NCI-H1694 (cell line): ENCODE measurements around the gene RBKS.
"Not testable (repeated sequence)": the region's sequence is repeated elsewhere in the genome, so short reads cannot be mapped to it uniquely, and the experiment has no call there.

ENCODE experiments used
- DNase-seq: peaks from one replicate; lab custom pipeline; 2025; lab: John Stamatoyannopoulos, UW

The RBKS gene

DNA sequence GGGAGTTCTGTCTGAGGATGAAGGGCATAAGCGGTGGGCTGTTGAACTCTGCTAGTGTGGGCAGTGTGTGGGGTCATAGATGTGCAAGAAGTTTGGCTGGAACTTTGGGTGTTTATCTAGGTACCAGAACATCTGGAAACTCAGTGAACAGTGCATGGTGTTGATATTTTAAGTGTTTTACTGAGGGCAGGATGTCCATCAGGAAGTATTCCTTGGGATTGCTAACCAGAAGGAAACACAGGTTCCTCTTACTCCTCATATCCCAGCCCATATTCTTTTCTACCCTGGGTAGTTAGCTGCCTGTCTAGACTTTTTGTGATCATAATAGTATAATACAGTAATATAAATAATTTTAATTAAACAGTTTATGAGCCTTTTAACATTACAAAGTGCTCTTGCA lies 15.9 kb upstream of the RBKS start:
- no peak for DNase-seq

- DNase-seq = no peak
These were observed 14.1 kb upstream of the RBKS start for GRCh38 chr2:27904405-27904665.

DNA sequence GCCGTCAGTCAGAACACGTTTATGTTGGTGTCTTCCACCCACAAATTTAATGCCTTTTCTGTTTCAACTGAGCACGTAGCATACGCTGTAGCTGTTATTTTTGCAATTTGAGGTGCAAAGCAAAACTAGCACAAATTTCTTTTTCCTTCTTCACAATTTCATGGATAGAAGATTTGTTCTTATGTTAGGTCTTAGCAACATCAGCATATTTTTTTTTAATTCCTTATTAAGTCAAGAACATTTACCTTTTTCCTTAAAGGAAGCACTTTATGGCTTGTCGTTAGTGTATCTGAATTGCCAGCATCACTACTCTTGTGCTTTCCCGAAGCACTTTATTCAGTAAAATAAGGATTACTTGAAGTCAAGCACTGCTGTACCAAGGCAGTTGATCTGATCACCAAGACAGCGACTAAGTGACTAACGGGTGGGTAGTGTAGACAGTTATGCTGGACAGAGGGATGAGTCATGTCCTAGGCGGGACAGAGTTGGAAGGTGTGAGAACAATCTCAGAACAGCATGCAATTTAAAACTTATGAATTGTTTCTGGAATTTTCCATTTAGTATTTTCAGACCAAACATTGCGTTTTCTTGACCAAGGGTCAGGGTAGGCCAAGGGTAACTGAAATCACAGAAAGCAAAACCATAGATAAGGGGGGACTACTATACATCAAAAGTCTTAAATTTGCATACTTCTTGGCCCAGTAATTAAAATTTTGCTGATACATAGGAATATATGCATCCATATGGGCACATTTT lies 13.6 kb upstream of the RBKS start:
- DNase-seq = no peak

DNA sequence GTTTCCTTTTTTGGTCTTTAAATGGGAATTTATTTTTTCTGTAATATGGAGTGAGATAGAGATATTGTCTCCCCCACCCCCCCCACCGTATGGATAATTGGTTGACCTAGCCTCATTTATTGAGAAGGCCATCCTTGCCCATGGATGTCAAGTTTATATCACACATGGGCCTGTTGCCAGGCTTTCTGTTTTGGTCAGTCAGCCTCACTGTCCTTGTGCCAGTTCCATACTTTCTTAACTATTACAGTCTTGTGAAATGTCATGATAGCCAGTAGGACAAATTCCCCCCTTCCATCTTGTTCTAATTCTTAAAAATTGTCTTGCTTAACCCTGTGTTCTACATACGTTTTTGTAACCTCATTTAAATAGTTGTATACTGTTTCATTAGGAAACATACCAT lies 12.8 kb upstream of the RBKS start:
- no peak for DNase-seq

- no peak for DNase-seq
These were observed 11.9 kb upstream of the RBKS start for GRCh38 chr2:27902098-27902497.

DNA sequence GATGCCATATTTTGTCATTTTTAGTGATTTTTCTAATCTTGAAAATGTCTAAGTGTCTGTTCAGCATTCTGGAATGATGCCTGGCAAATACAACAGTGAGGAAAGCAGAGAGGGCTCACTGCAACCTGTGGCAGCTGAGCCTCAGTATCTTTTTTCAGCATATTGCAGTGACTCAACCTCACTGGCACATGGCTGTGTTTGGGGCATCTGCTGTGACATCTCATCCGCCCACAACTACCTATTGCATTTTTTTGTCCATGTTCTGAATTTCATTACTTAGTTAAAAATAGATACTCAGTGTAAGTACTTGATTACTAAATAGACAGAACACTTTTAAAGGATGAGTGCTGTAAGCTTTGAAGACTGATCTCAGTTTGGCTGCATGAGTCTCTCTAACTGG lies 11.0 kb upstream of the RBKS start:
- no peak for DNase-seq

DNA sequence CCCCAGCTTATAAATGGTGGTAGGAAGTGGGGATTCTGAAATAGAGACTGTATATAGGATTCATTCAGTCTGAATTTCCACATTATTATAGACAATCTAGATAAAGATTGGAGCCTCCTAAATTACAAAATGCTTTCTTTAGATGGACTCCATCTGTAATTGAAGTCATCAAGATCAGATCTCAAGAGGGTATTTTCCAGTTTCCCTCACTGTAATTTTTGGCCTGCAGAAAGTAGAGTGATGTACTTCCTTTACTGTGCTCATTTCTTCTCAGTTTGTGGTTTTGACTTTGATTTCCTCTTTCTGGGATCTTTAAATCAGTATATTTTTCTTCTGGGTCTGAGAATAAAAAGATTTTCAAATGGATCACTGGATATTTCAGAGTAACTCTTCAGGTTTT lies 7.5 kb upstream of the RBKS start:
- DNase-seq = no peak

DNA sequence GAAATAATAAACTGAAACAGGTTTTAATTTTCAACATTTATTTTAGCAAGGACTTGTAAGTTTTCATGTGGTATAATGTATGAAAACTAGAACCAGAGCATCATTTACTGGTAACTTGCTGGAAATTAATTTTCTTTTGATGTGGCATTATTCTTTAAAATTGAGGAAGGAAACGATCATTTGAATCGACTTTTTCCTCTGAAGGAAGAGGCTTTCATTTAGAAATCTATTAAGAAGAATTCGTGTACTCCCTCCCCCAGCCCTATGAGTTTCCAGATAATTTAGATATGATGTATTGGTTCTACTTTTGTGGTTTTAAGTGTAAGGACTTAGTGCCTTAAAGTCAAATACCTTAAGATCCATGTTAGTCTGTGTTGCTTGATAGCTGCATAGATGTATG lies 2.8 kb upstream of the RBKS start:
- DNase-seq = no peak

GRCh38 chr2:27891673-27892105 lies 1.5 kb upstream of the RBKS start:
- no peak for DNase-seq

DNA sequence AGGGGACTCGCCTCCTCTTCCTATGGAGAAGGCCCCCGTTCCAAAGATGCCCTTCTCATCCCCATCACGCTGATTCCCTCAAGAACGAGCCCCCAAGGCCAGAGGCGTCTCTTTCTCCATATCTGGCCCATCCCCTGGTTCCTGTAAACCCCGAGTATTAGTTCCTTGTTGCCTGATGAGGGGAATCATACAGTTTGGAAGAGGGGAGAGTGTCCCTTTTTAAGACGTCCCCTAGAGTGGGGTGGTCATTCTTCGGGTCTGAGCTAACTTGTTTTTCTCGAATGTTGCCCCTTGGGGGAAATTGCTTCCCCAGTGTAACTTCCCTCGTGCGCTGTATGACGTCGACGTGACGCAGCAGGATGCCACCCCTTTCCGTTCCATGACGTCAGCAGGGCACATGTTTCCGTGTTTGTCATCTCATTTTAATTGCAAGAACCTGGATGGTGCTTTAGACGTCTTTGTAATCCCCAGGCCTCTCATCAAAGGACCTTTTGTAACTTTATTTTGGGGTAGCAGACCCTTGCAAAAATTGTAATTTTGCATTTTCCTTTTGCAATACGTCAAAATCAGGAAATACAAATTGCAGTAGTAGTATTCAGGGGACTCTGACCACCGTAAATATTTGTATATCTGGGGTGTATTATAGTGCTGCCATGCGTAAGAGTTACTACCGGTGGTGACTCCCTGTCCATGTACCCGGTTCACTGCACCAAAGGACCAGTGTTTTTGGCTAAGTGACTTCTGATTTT lies 911 bp upstream of the RBKS start:
- peak; percentile 19 for DNase-seq

DNA sequence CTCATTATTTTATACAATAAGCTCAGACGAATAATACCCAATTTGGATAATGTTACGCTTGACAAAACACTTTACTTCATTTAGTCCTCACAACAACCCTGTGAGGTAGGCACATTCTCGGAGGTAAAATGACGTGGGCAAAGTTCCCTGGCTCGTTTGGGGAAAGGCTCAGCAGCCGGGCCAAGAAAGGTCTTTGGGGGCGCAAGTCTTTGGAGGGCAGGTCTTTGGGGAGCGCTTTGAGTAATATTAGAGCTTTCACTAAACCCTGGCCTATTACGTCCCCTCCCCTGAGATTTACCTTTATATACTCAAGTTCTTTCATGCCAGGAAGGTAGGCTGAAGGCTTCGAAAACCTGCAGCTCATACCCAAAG lies 427 bp downstream of the RBKS start:
- no peak for DNase-seq

DNA sequence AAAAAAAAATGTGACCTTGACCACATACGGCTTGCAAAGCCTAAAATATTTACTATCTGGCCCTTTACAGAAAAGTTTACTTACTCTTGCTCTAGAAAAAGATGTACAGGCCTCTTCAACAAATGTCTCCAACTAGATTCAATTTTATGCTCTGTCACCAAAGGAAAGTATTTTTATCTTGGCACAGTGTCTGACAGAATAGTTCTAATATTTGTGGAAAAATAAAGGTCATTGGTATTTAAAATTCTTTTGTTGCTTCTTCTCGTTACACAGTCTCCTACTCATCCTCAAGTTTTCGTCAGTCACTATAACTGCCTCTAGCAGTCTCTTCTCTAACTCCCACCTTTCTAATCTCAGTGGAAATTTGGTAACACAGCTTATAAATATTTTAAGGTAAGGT lies 1.4 kb downstream of the RBKS start:
- no peak for DNase-seq

DNA sequence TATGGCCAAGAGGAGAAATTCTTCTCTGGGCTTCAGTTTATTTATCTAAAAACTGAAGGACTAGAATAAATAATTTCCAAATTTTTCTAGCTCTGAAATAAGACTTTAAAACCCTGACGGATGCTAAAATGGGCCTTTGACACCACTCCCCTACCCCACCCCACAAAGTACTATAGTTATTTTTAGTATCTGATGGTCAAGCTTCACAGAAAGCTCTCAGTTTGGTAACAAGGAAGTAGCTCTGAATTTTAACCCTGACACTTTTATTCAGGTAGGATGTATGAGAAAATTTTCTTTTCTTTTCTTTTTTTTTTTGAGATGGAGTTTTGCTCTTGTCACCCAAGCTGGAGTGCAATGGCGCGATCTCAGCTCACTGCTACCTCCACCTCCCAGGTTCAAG lies 2.4 kb downstream of the RBKS start:
- DNase-seq = no peak

DNA sequence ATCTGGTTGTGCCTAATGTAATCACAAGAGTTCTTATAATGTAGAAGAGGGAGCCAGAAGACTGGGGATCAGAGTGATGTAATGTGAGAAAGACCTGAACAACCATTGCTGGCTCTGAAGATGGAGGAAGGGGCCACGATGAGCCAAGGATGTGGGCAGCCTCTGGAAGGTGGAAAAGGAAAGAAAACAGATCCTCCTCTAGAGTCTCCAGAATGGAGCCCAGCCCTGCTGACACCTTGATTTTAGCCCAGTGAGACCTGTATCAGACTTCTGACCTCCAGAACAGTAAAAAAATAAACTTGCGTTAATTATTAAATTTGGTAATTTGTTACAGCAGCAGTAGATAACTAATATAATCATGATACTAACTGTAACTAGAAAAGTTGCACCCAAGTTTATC lies 3.1 kb downstream of the RBKS start:
- DNase-seq = no peak

GRCh38 chr2:27886322-27886721 lies 3.9 kb downstream of the RBKS start:
- no peak for DNase-seq

DNA sequence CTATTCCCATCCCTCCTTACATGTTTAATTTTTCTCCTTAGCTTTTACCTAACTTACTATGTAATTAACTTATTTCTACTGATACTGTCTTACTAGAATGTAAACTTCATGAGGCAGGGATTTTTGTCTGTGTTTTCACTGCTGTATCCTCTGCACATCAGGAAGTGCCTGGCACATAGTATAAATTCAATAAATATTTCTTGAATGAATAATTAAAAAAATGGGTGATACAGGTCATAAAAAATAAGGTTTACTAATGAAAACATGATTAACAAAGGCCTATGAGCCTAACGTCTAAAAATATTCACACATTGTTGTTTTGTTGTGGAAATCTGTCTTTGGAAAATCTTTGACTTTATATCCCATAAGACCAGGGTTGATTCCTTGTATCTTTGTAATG lies 4.5 kb downstream of the RBKS start:
- no peak for DNase-seq

DNA sequence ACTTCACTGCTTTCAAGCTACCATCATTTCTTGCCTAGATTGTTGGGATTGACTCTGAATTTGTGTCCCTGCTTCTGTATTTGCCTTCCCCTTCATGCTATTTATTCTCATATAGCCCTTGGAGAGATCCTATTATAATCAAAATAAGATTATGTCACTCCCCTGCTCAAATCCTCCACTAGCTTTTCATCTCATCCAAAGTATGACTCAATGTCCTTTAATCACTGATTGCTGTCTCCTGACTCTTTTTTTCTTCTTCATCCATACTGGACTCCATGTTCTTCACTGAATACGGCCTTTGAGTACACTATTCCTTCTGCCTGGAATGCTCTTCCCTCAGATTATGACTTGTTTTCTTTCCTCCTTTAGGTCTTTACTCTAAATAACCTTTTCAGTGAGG lies 5.0 kb downstream of the RBKS start:
- DNase-seq = no peak

GRCh38 chr2:27884601-27885000 lies 5.6 kb downstream of the RBKS start:
- DNase-seq = no peak

GRCh38 chr2:27882584-27882922 lies 7.6 kb downstream of the RBKS start:
- not testable (repeated sequence) for DNase-seq

DNA sequence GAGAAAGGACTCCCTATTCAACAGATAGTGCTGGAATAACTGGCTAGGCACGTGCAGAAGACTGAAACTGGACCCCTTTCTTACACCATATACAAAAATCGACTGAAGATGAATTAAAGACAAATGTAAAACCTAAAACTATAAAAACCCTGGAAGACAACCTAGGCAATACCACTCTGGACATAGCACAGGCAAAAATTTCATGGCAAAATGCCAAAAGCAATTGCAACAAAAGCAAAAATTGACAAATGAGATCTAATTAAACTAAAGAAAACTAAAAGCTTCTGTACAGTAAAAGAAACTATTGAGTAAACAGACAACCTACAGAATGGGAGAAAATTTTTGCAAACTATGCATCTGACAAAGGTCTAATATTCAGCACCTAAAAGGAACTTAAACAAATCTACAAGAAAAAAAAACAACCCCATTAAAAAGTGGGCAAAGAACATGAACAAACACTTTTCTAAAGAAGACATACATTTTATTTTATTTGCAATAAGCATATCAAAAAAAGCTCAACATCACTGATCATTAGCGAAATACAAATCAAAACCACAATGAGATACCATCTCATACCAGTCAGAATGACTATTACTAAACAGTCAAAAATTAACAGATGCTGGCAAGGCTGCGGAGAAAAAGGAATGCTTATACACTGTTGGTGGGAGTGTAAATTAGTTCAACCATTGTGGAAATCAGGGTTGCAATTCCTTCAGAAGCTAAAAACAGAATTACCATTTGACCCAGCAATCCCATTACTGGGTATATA lies 8.2 kb downstream of the RBKS start:
- DNase-seq = not testable (repeated sequence)

- DNase-seq = no peak
These were observed 11.4 kb downstream of the RBKS start for GRCh38 chr2:27878825-27879224.

DNA sequence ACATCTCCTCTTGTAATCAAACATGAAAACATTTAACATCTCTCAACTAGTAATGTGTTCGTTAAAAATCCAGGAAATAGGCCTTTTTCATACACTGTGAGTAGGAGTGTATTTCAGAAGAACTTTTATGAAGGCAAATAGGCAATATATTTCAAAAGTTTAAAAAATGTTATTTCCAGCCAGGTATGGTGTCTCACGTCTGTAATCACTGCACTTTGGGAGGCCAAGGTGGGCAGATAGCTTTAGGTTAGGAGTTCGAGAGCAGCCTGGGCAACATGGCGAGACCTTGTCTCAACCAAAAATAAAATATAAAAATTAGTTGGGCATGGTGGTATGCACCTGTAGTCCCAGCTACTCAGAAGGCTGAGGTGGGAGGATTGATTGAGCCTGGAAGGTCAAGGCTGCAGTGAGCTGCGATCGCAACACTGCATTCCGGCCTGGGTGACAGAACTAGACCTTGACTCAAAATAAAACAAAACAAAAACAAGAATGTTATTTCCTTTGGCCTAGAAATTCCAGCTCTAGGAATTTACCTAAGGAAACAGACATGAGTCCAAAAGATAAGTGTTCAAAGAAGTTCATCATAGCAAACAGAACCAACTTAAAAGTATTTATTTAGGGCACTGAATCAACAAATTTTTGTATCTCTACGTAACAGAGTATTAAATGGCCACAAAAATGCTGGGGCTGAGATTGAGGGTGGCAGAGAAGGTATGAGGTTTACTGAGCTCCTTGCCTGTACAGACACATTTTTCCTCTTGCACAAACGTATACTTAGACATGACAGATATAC lies 14.9 kb downstream of the RBKS start:
- DNase-seq = no peak

DNA sequence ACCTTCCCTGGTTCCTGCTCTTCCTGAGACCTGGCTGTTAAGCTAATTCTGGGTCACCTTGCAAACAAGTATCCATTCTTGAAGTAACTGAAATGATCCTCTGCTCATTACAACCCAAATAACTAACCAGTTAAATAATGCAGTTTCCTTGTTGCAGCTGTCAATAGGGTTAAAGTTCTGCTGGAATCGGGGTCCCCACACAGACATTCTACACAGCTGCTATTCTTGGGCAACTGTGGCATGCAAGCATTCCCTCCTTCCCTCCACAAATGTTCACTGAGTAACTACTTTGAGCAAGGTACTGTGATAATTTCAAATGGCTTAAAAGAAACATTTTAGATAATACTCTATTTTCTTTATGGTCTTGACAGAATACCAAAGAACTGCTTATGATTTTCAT lies 17.1 kb downstream of the RBKS start:
- no peak for DNase-seq
